Mesothelial cell of epicardium (in vitro differentiated cells): ENCODE results near the gene SOX18. TPM values are rescaled to one million over a fixed set of nuclear protein-coding genes. Genes with fewer than 3 reads are reported as not detected.

ENCODE experiments used
- DNase-seq, 2 experiments: peaks; one replicate each; pipeline ENCODE4 v3.0.0; 2021; ENCODE audit warnings: low spot score in 2 of 2; ENCODE audit not compliant: unreplicated experiment in 2 of 2
- H3K27ac Mint-ChIP-seq: 2 replicates; pipeline ENCODE4 v1.8.0; 2021; ENCODE audit warnings: mixed read lengths
- H3K27me3 Mint-ChIP-seq: 2 replicates; pipeline ENCODE4 v1.8.0; 2021; ENCODE audit warnings: low read depth, mixed read lengths
- H3K36me3 Mint-ChIP-seq: 2 replicates; pipeline ENCODE4 v1.8.0; 2021; ENCODE audit warnings: mixed read lengths
- H3K4me1 Mint-ChIP-seq: 2 replicates; pipeline ENCODE4 v1.8.0; 2021; ENCODE audit warnings: mixed read lengths
- H3K4me3 Mint-ChIP-seq: 2 replicates; pipeline ENCODE4 v1.8.0; 2021; ENCODE audit warnings: mild to moderate bottlenecking, moderate library complexity, mixed read lengths
- H3K9me3 Mint-ChIP-seq: 2 replicates; pipeline ENCODE4 v1.8.0; 2021; ENCODE audit warnings: mixed read lengths
- CTCF ChIP-seq: fragments of 200-600 bp; sonication (generic); IDR thresholded peaks from one replicate; pipeline ENCODE4 v1.5.0; 2021; ENCODE audit warnings: antibody characterized with exemption; ENCODE audit not compliant: unreplicated experiment
- total RNA-seq: library from RNA; stranded (reverse); gene quantifications from 3 replicates; pipeline ENCODE4 v1.2.1, GENCODE V29; 2021

The SOX18 gene
- total RNA-seq, 1 donor from 2014 or later = 0.34 TPM

DNA sequence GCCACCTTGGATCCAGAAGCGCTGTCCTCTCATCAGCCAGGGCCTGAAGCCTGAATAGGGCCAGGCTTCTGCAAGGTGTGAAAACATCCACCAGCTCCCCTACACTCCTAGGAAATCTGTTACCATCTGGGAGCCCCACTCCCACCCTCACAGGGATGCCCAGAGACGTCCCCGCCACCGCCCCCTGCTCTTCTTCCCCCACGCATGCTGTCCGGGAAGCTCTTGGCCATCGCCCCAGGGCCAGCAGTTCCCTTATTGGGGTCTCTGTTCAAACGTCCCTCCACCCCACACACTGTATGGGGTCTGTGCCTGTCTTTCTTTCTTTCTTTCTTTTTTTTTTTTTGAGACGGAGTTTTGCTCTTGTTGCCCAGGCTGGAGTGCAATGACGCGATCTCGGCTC is 26.1 kb upstream of the SOX18 start:
- Mint-ChIP-seq H3K27ac (no peak overlapping the region), H3K4me3 (no peak overlapping the region), H3K4me1 (peaks cover 6% of the 10 kb centered on the region), H3K36me3 (no peaks in the 10 kb centered on the region), H3K27me3 (peaks cover 6% of the 10 kb centered on the region), H3K9me3 (no peaks in the 10 kb centered on the region)
- TF ChIP-seq CTCF = no peak
- no peak for DNase-seq

DNA sequence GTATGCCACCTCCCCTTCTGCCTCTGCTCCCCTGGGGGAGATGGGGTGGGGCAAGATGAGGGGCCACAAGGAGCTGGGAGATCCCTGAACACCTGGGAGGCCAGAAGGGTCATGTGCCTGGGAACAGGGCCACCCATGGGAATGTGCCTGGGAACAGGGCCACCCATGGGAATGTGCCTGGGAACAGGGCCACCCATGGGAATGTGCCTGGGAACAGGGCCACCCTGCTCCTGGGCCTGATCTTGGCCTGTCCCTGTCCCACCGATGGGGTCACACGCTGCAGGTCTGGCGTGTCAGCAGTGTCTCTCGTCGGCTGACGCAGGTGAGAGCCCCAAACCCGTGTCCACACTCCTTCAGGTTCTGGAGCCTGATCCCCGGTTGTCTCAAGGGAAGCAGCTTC is 25.5 kb upstream of the SOX18 start:
- no peak overlapping the region for H3K4me3 Mint-ChIP-seq
- DNase-seq = no peak
- no peak for TF ChIP-seq CTCF
- H3K27ac Mint-ChIP-seq = no peak overlapping the region
- H3K4me1 Mint-ChIP-seq = peaks cover 6% of the 10 kb centered on the region
- no peaks in the 10 kb centered on the region for H3K36me3 Mint-ChIP-seq
- H3K27me3 Mint-ChIP-seq = no peaks in the 10 kb centered on the region
- H3K9me3 Mint-ChIP-seq = no peaks in the 10 kb centered on the region

DNA sequence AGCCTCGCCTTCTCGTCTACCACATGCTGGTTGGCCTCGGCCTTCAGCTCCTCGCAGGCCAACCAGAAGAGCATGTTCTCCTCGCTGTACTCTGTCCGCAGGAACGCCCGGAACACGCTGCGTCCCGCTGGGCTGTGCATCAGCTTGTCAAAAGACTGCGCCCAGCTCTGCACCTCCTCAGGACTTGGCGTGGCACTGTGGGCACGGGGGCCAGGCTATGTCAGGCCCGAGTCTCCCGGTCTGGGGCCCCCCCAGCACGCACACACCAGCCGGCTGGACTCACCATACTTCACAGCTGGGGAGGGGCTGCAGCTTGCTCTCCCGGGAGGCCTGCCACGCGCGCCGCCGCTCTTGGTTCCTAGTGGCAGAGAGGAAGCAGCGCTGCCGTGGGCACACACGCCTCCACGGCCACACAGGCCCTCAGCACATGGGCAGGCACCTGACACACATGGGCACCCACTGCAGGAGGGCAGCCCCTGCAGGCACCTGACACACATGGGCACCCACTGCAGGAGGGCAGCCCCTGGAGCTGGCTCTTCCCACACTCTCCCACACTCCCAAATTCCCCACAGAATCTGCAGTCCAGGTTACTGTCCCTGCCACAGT is 24.8 kb upstream of the SOX18 start:
- Mint-ChIP-seq H3K27me3 (no peaks in the 10 kb centered on the region), H3K36me3 (no peaks in the 10 kb centered on the region), H3K27ac (no peak overlapping the region), H3K9me3 (no peaks in the 10 kb centered on the region), H3K4me3 (no peak overlapping the region), H3K4me1 (peaks cover 6% of the 10 kb centered on the region)
- DNase-seq = no peak
- no peak for TF ChIP-seq CTCF

GRCh38 chr20:64073476-64074183 is 24.2 kb upstream of the SOX18 start:
- H3K4me3 Mint-ChIP-seq = no peak overlapping the region
- no peaks in the 10 kb centered on the region for H3K9me3 Mint-ChIP-seq
- TF ChIP-seq CTCF = no peak
- H3K27ac Mint-ChIP-seq = no peak overlapping the region
- no peaks in the 10 kb centered on the region for H3K36me3 Mint-ChIP-seq
- no peak for DNase-seq
- H3K4me1 Mint-ChIP-seq = peaks cover under 1% of the 10 kb centered on the region
- no peaks in the 10 kb centered on the region for H3K27me3 Mint-ChIP-seq

DNA sequence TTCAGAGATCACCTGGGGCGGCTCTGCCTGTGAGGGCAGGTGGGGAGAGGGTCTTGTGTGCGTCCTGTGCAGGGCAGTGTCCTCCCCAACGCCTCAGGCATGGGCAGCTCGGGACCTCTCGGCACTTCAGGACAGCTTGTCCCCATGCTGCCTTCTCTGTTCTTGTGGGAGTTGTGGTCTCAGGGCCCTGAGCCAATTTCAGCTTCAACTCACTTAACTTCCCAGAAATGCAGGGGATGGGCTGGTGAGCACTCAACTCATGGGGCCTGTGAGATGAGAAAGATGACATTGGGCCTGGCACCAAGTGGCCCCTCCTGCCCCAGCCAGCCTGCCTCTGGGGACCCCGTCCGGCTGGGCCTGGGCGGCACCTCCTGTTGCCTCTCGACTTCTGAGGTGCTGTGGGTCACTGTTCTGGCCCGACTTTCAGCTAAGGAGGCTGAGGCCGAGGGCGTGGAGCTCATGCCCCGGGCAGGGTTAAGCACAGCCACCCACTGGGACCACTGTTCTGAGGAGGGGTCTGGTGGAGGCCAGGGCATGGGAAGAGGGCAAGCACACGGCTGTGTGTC is 23.1 kb upstream of the SOX18 start:
- TF ChIP-seq CTCF = no peak
- DNase-seq = no peak
- Mint-ChIP-seq H3K27ac (no peak overlapping the region), H3K36me3 (no peaks in the 10 kb centered on the region), H3K9me3 (no peaks in the 10 kb centered on the region), H3K27me3 (no peaks in the 10 kb centered on the region), H3K4me1 (no peaks in the 10 kb centered on the region), H3K4me3 (no peak overlapping the region)
